ENCODE results near the gene LOXL3.

Gene LOXL3

DNA sequence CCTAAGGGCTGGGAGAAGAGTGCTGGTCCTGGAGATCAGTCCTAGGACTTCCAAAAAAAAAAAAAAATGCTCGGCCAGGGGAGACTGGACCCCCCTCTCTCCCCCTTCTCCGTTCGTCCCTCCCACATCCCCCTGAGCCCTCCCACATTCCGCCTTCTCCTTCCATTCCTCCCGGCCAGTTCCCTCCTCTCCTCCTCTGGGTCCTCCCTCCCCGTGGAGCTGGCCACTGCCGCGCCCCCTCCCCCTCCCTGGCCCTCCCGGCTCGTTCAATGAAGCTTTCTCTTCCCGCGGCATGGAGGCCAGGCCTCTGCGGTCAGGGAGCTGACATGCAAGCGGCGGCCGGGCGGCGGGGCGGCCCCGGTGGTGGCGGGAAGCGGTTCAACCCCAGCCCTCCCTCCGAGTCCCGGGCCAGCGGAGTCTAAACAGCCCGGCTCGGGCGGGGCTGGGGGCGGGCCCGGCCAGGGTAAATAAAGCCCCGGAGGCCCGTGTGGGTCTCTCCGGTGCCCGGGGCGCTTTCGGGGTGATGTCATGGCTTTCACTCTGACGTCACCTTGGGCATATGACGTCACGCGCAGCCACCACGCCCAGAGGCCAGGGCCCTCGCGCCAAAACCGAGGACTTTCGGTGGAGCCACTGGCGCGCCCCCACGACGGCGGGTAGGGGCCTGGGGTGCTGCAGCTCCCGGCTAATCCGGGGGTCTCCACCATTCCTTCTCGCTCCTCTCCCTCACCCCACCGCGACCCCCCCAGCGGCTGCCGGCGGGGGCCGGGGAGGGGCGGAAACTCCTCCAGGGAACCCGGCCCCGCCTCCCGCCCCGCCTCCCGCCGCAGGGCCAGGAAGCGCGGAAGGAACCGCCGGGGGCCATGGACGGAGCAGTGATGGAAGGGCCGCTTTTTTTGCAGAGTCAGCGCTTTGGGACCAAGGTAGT lies at the start of gene LOXL3, which contains the start of gene DOK1:
Gene LOXL3, minus strand, starts transcription at position 51 of the 928 bp plus-strand sequence. CDS start 1,308 bp downstream, outside the sequence.
Gene DOK1, plus strand, starts transcription at position 829 of the 928 bp plus-strand sequence. Its CDS starts 35 bp downstream, at position 864.
- DNase-seq (ENCODE audit: low read depth) = peak; percentile 69

DNA sequence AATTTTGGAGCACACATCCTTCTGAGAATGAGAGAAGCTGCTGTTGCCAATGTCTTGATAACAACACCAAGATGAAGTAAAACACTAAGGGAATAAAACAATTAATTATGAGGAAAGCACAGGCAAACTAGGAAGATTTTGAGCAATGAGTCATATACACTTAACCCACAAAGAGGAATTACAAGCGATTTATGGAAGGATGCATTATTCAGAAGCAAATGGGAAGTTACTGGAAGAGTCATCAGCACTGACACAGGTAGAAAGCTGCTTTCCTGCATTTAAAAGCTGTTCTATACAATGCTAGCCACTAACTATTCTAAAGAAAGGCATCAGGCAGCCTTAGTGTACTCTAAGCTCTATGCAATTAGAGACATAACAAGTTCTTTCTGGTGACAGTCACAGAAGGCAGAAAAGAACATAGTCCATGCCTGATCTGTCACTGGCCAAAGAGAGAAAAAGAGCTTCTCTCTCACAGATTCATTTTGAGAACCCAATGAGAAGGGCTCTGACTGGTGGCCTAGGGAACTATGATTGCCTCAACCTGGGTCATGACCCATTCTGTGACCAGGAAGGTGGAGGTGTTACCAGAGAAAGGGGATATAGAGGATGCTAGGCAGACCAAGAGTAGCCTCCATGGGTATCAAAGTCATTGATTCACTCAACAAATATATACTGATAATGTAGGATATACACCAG lies 49.0 kb upstream of the LOXL3 start:
- DNase-seq (ENCODE audit: low read depth) = no peak

GRCh38 chr2:74599676-74600075 lies 45.9 kb upstream of the LOXL3 start:
- DNase-seq (ENCODE audit: low read depth) = no peak

DNA sequence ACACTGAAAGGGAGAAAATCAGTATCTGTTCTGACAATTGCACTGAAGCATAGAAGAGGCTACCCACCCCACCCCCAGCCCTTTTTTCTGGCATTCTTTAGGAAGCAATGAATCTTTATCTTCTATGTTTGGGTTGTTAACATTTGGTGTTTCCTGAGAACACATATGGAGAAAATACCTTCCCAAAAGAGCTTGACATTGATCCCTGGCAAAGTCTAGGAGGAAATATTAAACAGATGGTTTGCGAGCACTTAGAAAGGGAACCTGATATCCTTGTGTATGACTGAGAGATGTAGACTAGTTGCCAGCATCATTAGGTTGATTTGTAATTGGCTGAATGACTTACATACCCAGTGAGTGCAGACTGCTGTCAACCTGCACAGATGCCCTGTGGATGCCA lies 43.7 kb upstream of the LOXL3 start:
- DNase-seq (ENCODE audit: low read depth) = no peak

GRCh38 chr2:74596584-74596983 lies 42.8 kb upstream of the LOXL3 start:
- no peak for DNase-seq (ENCODE audit: low read depth)

DNA sequence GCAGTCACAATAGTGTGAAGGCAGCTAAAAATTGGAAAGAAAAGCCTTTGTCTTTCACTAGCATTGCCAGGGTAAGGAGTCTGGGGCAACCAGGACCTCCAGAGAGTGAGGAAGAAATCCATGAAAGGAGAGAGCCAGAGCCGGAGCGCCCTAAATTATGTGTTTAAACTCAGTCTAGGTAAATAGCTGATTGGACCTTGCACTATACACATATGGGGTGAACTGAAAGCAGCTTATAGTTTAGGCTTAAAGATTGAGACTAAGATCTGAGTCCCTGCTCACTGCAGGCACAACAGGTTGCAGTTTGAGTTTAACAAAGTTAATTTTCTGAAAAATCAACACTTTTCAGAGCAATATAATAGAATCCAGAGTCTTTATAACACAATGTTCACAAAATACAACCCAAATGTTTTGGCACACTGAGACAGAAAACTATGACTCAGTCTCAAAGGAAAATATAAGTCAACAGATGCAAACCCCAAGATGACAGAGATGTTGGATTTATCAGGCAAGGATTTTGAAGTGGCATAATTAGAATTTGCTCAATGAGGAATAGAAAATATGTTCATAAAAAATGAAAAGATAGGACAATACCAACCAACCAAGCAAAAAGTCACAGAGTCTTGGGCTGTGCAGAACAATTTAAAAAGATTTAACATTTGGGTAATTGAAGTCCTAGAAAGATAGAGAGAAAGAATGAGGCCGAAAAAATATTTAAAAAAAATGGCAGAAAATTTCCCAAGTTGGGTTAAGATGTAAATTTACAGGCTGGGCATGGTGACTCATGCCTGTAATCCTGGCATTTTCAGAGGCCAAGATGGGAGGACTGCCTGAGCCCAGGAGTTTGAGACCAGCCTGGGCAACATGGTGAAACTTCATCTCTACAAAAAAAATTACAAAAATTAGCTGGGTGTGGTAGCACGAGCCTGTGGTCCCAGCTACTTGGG lies 40.4 kb upstream of the LOXL3 start:
- no peak for DNase-seq (ENCODE audit: low read depth)

GRCh38 chr2:74588664-74589063 lies 34.9 kb upstream of the LOXL3 start:
- DNase-seq (ENCODE audit: low read depth) = no peak

DNA sequence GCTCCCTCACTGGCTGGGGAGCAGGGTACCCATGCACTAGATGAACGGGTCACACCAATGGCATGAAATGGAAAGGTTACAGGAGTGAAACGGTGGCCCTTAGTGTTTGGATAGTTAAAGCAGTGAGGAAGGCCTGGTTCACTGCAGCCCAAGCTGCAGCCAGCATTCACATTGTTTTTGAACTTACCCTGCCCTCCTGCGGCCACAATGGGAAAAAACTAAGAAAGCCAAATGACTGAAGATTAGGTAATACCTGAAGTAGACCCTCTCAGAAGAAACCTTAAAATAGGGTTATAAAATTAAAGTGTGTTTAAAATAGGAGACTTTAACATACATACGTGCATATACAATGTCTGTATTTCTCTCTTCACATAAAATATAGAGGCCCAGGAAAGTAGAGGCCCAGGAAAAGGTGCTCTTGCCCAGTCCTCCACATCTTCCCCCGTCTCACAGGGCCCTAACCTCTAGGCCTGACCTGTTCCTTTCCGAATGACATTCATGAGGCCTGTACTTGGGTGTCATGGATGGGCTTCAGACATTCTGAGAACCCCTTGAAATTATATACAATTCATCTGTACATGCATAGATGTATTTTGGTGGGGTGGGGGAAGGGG lies 34.0 kb upstream of the LOXL3 start:
- DNase-seq (ENCODE audit: low read depth) = peak; percentile 22

- no peak for DNase-seq (ENCODE audit: low read depth)
These were observed 31.9 kb upstream of the LOXL3 start for GRCh38 chr2:74585406-74586185.

DNA sequence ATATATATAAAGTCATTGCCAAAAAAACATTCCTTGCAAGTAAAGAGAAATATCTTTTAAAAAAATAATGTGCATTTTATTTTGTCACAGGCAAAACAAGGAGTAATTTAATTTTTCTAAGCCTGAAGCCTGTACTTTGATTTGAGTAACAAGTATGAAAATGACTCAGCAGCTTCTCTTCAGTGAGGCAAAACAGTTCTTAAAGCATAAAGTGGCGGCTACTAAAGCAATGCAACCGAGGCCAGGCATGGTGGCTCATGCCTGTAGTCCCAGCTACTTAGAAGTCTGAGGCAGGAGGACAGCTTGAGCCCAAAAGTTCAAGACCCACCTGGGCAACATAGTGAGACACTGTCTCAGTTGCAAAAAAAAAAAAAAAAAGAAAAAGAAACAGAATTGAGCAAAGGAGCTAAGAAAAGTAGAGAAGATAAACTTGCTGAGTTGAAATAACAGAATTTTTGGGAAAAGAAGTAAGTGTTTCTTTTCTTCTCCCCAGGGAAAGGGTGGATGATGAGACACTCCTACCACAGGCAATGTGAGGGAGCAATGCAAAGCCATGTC lies 30.4 kb upstream of the LOXL3 start:
- DNase-seq (ENCODE audit: low read depth) = no peak

GRCh38 chr2:74583504-74583903 lies 29.8 kb upstream of the LOXL3 start:
- no peak for DNase-seq (ENCODE audit: low read depth)

GRCh38 chr2:74582184-74582583 lies 28.4 kb upstream of the LOXL3 start:
- no peak for DNase-seq (ENCODE audit: low read depth)

DNA sequence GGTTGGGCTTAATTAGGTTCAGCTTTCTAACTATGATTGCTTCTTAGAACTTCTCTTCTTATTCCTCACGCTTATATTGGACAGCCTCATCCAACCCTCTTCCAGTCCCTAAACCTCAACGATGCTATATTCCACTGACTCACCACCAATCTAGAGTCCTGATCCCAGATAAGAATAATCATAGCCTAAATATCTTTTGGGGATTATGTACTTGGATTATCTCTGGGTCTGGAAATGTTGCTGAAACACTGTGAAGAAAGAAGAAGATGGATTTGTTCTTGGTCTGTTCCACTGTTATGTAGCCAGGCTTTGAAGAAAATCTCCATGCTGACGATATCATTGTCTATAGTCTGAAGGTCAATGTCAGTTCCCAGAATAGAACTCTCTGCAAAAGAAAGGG lies 27.7 kb upstream of the LOXL3 start:
- no peak for DNase-seq (ENCODE audit: low read depth)

GRCh38 chr2:74578408-74578807 lies 24.7 kb upstream of the LOXL3 start:
- DNase-seq (ENCODE audit: low read depth) = no peak

GRCh38 chr2:74577448-74577847 lies 23.7 kb upstream of the LOXL3 start:
- no peak for DNase-seq (ENCODE audit: low read depth)

DNA sequence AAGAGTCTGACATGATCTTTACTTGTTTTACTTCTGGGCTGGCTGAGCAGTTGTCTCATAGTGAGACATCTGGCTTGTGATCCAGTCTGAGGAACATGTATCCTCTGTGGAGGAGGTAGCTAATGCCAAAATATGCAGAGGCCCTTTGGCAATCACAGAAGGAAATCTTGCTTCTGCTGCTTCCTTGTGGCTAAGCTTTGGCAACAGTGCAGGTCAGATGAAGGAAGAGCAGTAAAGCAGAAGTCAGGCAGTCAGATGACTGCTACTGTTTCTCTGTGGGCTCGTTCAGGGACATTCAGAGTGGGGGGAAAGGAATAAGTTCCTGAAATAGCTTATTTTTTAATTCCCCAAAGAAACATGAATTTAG lies 23.1 kb upstream of the LOXL3 start:
- no peak for DNase-seq (ENCODE audit: low read depth)

- DNase-seq (ENCODE audit: low read depth) = no peak
These were observed 22.6 kb upstream of the LOXL3 start for GRCh38 chr2:74576211-74576862.

DNA sequence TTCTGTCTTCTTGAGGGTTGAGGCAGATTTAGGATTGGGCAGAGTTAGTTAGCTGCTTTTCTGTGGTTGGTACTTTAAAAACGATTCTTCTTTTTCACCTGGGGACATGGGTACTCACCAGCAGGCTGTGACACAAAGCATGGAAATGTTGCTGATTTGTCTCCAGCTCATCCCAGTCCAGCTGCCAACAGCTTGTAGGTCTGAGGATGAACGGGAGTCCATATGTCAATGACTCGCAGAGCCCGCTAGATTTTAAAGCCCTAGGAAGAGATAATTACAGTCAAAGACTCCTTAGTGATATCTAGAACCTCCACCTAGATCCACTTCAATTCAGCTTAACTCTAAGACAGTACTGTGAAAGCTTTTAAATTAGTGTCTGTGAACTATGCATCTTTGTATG lies 21.6 kb upstream of the LOXL3 start:
- no peak for DNase-seq (ENCODE audit: low read depth)

- no peak for DNase-seq (ENCODE audit: low read depth)
These were observed 20.2 kb upstream of the LOXL3 start for GRCh38 chr2:74573747-74574562.

Measured in stimulated activated CD8-positive, alpha-beta memory T cell treated with anti-CD3 and anti-CD28 coated beads, Interleukin-12 subunit alpha, Interleukin-12 subunit beta, amount 100 ng/mL, for 1 hour (primary cell).